ENCODE measurements around the gene TGM5.
"Not testable (repeated sequence)": the region's sequence is repeated elsewhere in the genome, so short reads cannot be mapped to it uniquely, and the experiment has no call there.

TGM5 gene

GRCh38 chr15:43204016-43204901, 62.5 kb downstream of the TGM5 start:
- H3K4me3 ChIP-seq (ENCODE audit: low read depth, low read length), result no peak overlapping the region
- in situ Hi-C loops (cut with HindIII; ENCODE audit: low sequenced_read_pairs), result no loop called here
- TF ChIP-seq CTCF (IDR thresholded peaks at IDR 0.05; ENCODE audit: low read depth, low read length, missing control alignments), result peak; percentile 71
- peak; percentile 38 for DNase-seq (ENCODE audit: low read depth)

DNA sequence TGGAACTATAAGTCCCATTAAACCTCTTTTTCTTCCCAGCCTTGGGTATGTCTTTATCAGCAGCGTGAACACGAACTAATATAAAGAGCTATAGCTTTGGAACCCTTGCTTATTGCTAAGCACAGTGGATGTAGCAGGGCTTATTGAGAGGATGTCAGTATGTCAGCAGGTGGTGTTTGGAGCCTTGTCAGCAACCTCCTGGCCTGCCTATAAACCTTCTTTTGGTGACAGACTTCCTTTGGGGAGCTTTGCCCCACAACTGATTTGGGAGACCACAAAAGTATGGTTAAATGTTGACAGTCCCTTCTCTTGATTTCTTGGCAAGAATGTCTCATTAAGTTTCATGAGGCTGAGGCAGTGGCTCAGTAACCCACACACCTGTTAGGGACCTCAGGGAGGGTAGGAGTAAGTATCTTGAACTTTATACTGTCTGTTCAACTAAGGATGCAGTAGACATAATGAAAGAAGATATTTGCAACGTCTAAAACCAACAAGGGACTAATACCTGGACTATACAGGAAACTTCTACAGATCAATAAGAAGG, 66.7 kb downstream of the TGM5 start:
- DNase-seq (ENCODE audit: low read depth), result no peak
- in situ Hi-C loops (cut with HindIII; ENCODE audit: low sequenced_read_pairs), result no loop called here

DNA sequence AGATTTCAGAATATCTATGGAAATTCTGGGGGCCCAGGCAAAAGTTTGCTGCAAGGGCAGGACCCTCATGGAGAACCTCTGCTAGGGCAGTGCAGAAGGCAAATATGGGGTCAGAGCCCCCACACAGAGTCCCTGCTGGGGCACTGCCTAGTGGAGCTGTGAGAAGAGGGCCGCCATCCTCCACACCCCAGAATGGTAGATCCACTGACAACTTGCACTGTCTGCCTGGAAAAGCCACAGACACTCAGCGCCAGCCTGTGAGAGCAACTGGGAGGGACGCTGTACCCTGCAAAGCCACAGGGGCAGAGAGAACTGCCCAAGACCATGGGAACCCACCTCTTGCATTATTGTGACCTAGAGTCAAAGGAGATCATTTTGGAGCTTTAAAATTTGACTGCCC, 67.7 kb downstream of the TGM5 start:
- TF ChIP-seq CTCF (IDR thresholded peaks at IDR 0.05; ENCODE audit: low read depth, low read length, missing control alignments), result no peak
- no peak for DNase-seq (ENCODE audit: low read depth)
- no peak overlapping the region for H3K4me3 ChIP-seq (ENCODE audit: low read depth, low read length)
- in situ Hi-C loops (cut with HindIII; ENCODE audit: low sequenced_read_pairs), result no loop called here

More for the DNA sequence above, 66.7 kb downstream of the TGM5 start:
- TF ChIP-seq CTCF (IDR thresholded peaks at IDR 0.05; ENCODE audit: low read depth, low read length, missing control alignments), result no peak
- H3K4me3 ChIP-seq (ENCODE audit: low read depth, low read length), result no peak overlapping the region

DNA sequence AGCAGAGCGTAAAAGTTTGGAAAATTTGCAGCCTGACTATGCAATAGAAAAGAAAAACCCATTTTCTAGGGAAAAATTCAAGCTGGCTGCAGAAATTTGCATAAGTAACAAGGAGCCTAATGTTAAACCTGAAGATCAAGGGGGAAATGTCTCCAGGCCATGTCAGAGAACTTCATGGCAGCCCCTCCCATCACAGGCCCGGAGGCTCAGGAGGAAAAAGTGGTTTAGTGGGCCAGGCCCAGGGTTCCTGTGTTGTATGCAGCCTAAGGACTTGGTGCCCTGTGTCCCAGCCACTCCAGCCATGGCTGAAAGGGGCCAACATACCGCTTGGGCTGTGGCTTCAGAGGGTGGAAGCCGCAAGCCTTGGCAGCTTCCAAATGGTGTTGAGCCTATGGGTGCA, 68.2 kb downstream of the TGM5 start:
- H3K4me3 ChIP-seq (ENCODE audit: low read depth, low read length); DNase-seq (ENCODE audit: low read depth); in situ Hi-C loops (cut with HindIII; ENCODE audit: low sequenced_read_pairs): not testable (repeated sequence)

DNA sequence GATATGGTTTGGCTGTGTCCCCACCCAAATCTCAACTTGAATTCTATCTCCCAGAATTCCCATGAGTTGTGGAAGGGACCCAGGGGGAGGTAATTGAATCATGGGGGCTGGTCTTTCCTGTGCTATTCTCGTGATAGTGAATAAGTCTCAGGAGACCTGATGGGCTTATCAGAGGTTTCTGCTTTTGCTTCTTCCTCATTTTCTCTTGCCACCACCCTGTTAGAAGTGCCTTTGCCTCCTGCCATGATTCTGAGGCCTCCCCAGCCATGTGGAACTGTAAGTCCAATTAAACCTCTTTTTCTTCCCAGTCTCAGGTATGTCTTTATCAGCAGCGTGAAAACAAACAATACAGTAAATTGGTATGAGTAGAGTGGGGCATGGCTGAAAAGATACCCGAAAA, 69.0 kb downstream of the TGM5 start:
- in situ Hi-C loops (cut with HindIII; ENCODE audit: low sequenced_read_pairs); DNase-seq (ENCODE audit: low read depth); H3K4me3 ChIP-seq (ENCODE audit: low read depth, low read length): not testable (repeated sequence)

GRCh38 chr15:43196760-43197548, 69.8 kb downstream of the TGM5 start:
- no peak for TF ChIP-seq CTCF (IDR thresholded peaks at IDR 0.05; ENCODE audit: low read depth, low read length, missing control alignments)

DNA sequence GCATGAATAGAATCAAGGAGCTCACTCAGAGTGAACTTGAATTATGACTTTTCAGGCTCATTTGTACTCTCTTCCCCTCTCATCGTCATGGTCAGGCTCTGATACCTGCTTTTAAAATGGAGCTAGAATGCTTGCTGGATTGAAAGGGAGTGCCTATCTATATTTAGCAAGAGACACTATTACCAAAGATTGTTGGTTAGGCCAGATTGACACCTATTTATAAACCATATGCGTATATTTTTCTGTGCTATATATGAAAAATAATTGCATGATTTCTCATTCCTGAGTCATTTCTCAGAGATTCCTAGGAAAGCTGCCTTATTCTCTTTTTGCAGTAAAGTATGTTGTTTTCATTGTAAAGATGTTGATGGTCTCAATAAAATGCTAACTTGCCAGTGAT, 71.9 kb downstream of the TGM5 start:
- no peak overlapping the region for H3K4me3 ChIP-seq (ENCODE audit: low read depth, low read length)
- DNase-seq (ENCODE audit: low read depth), result no peak
- in situ Hi-C loops (cut with HindIII; ENCODE audit: low sequenced_read_pairs), result loop anchor here (5.0 kb wide), 2 partner anchors 52 to 93 kb away; no protein-coding TSS in a partner anchor
- TF ChIP-seq CTCF (IDR thresholded peaks at IDR 0.05; ENCODE audit: low read depth, low read length, missing control alignments), result no peak

More at GRCh38 chr15:43196760-43197548, 69.8 kb downstream of the TGM5 start:
- no peak overlapping the region for H3K4me3 ChIP-seq (ENCODE audit: low read depth, low read length)
- DNase-seq (ENCODE audit: low read depth), result no peak
- in situ Hi-C loops (cut with HindIII; ENCODE audit: low sequenced_read_pairs), result no loop called here
